GM19455 (cell line): ENCODE measurements around the gene CACNA1C.
"Not testable (repeated sequence)": the region's sequence is repeated elsewhere in the genome, so short reads cannot be mapped to it uniquely, and the experiment has no call there.

Source experiments
- ATAC-seq: cut with Tn5 transposase; IDR thresholded peaks from one replicate; pipeline ENCODE4 v1.9.1; 2021; ENCODE audit not compliant: unreplicated experiment

The CACNA1C gene

DNA sequence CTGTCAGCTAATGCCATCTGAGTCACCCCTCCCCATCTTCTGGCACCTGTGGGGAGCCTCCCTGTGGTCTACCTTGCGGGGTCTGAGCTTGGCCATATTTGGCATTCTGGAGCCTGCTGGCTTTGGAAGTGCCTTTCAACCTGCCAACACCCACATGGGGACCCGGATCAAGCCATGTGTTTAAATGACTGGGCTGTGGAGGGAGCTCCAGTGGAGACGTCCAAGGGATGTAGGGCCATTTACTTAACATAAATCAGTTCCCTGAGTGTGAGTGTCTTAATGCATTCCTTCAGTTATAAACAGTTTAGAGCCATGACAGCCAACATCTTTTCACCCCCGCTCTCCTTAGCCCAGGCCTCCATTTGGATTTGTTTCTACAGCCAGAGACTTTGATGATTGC, 22.0 kb downstream of the CACNA1C start:
- no peak for ATAC-seq

DNA sequence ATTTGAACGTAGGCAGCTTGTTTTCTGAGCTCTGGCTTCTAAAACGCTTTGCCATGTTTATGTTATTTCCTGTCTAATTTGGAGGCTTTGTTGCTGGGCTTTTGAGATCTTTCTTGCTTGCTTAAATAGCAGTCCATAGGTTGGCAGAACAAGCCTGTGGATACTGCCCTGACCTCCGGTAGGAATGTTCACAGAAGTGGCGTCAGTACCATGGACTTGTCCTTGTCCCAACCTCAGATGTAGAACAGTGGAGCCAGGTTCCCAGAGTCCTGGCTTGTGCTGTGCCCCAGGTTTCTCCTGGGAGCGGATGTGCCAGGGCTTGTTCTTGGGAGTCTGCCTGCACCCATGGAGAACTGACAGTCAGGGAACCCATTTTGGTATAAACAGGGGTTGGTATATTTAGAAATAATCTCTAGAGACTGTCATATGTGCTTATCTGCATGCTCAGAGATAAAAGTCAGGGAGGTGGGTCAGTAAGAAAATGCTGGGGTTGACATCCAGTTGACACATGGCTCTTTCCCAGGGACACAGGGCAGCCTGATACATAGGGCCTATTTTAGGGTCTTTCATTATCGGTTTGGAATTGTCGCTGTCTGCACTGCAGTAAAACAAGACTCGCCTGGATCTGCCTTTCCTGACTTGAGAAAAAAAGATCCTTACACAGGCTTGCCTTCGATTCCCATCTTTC, 22.9 kb downstream of the CACNA1C start:
- no peak for ATAC-seq

DNA sequence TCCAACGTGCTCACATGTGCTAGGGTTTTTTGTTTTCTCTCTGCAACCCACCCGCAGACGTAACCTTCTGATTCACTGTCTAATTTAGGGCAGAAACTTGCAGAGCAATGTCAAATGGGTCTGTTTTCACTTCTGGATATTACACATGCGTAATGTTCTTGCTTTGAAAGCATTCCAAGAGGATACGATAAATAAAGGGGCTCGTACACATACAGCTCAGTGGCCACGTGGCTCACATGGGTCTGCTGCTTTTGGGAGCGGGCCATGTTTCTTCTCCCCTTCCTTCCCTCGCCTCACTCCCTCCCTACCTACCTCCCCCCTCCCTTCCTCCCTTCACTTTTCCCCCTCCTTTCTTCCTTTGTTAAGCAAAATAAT, 23.4 kb downstream of the CACNA1C start:
- ATAC-seq = no peak

DNA sequence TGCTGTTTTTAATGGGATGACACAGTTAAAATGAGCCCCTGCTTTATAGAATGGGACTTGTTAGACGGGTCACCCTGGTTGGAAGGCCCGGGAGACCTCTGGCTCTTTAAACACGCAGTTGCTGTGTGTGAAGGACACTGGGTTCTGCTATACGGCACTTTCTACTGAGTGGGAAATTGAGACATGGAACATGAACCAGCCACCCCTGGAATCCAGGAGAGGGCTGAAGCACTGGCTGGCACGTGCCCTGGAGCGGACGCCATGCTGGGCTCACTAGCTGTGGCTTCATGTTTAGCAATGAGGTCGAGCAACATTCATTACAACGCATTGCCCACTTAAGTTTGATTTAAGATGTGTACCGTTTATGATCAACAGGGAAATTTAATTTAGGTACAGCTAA, 23.9 kb downstream of the CACNA1C start:
- no peak for ATAC-seq

DNA sequence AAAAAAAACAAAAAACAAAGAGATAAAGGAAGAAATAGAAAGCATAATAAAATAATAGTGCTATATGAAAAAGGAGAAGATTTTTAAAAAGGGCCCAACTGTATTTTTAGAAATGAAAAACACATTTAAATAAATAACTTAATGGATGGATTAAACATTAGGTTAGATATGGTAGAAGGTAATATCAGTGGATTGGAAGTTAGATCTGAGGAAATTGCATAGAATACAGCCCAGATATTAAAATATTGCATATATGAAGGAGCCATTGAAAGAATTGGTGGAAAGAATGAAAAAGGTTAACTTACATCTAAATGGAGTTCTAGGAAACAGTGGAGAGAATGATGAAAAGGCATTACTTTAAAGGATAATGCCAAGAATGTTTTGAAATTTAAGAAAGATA, 27.8 kb downstream of the CACNA1C start:
- ATAC-seq = no peak

DNA sequence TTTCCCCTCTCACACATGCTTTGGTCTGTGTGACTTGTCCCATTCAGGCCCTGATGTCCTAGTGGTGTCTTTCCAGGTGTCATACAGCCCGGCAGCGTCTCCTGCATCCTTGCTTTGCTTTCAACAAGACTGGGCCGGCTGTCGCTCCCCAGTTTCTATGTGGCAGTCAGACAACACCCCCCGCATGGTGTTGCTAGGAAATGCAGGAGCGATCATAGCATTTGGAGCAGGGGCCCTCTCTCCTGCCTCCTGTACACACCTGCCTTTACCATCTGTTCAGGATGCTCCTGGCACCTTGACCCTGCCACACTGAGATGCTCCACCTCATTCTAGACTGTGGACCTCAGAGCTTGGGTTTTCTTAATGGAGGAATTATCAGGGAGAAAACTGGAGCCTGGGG, 29.5 kb downstream of the CACNA1C start:
- no peak for ATAC-seq

DNA sequence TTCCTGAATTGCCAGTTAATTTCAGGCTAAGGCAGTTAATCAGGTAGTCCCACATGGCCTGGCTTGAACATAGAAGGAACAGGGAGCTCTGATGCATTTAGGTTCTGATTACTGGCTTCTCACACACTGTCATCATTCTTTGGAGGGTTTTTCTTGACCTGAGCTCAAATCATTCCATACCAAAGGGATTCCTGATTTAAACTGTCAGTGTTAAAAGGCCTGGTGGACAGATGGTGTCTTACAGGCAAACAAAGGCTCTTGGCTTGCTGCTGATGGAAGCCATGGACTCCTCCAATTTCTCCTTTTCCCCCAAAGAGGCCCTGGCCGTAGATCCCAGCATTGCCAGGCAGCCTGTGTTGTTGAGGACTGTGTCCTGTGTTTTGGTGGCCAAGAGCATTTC, 30.2 kb downstream of the CACNA1C start:
- no peak for ATAC-seq

DNA sequence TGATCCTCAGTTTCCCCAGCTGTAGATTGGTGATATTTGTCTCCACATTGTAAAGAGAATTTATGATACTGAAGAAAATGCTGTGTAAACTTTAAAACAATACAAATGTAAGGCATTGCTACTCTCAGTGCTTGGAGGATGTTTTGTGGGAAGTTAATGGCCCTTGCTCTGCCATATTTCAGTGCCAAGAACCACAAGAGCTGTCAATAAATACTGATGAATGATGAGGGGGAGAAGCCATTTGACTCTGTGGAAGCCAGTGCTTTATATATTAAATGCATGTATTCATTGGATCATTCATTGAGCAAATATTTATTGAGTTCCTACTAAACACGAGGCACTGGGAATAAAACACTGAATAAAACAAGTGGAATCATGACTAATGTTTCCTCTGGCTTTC, 30.8 kb downstream of the CACNA1C start:
- ATAC-seq = no peak

DNA sequence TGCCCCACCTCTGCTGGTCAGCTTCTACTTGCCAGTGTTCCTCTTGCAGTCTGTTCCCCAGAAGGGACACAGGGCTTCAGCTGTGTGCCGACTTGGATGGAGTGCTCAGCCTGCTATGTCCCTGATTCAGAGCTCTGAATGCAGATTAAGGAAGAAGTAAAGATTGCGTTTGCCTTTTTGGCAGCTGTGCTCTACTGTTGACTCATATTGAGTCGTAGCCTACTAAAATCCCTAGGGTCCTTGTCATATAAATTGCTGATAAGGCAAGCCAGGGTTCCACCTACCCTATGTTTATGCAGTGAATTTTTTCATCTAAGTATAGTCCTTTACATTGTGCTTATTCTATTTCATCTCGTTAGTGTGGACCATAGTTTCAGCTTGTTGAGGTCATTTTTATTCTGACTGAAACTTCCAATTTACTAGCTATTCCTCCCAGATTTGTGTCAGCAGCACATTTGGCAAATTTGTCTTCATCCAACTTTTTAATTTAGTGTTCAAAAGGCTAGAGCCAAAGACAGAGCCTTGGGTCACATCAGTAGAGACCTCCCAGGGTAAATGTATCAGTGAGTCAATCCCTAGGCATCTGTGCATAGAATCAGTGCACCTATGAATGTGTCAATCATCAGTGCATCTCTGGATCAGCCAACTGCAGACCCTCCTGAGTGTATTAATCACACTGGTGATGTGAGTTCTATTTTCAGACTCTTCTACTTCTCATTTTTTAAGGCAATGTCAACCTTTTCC, 31.9 kb downstream of the CACNA1C start:
- ATAC-seq = no peak

DNA sequence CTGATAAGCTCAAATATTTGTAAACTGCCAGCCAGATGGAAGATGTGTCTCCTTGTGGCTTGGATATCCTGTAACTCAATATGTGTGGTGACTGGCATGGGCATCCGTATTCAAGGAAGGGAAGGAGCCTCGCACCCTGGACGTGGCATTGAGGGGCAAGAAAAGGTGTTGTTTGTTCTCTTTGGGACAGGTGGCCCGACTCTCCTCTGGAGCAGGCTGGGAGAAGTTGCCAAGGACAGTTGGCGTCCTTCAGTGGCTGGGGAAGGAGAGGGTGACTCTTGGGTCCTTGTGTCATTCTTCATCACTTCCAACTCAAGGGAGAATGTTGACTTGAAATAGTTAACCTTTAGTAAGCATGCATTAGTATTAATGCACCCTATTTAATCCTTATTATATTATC, 39.6 kb downstream of the CACNA1C start:
- no peak for ATAC-seq

DNA sequence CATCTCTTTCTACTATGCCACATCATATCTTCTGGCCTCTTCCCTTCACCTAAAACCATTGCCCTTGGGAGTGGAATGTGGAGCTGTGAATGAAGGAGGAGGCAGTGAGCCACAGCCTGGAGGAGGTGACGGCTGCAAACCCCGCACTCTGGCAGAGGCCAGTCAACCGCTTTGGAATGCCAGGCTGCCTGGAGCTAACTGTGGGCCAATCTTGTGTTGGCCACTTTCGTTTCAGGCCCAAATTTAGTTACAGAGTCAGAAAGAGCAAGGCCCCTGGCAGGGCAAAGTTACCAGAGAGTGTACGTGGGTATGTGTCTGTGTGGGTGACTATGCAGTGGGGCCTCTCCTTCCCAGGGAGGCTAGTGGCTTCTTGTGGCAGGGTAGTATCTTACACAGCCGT, 40.1 kb downstream of the CACNA1C start:
- ATAC-seq = no peak

DNA sequence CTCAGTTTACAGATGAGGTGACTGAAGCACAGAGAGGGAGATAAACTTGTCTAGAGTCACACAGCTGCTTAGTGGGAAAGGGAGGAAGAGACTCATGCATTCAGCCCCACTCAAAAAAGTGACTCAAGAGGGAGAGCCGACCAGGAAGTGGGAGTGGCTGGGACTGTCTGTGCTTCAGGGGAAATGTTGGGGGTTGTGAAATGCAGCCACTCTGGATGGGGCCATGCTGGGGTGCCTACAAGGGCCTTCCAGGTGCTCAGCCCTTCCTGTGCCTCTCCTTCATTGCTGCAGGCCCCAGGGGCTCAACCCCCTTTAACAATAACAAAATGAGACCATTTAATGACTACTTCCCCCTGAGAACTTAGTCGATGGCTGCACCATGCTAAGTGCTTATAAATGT, 41.8 kb downstream of the CACNA1C start:
- ATAC-seq = no peak

DNA sequence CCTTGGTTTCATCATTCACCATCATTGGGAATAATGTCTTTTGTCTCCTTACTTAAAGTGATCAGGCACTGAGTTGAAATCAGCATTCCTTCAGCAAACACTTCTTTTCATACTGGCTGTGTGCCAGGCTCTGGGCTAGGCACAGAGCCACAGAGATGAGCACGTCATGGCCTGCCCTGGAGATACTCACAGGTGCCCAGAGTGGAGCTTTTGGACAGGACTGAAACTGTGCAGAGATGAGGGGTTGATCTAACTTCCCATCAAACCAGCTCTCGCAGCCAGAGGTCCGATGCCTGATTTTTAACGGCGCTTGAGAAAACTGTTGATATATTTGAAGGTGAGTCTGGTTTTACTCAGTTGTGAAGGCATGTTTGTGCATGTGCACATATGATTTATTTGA, 43.1 kb downstream of the CACNA1C start:
- no peak for ATAC-seq

DNA sequence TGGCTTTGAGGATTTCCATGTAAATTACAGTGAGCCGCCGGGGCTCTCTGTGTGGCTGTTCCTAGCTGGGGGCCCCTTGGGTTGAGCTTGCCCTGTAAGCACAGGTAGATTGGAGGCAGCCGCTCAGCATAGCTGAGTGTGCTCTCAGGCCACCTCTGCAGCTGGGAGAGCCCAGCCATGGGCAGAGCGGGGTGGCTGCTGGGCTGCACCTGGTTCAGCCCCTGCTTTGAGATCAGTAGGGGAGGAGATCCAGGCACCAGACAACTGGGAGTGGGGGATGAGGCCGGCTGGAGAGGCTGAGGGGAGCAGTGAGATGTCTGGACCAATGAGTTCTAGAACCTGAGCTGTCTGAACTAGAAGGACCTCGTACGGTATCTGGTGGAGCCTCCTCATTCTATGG, 44.8 kb downstream of the CACNA1C start:
- ATAC-seq = no peak

DNA sequence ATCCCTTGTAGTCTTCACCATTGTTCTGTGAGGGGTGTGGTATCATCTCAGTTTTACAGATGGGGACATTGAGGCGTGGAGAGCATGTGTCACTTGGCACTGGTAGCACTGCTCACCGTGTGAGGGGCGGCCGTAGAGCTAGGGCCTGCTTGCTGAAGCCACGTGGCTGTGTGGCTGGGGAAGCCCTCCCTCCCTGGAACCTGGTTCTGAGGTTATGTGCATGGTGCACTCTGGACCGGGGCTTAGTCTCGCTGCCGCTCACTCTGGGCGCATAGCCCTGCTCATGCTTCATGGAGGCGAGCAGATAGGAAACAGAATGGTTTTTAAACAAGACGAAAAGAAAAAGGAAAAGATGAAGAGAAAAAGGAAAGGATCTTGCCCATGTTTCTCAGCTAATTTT, 46.1 kb downstream of the CACNA1C start:
- ATAC-seq = no peak

DNA sequence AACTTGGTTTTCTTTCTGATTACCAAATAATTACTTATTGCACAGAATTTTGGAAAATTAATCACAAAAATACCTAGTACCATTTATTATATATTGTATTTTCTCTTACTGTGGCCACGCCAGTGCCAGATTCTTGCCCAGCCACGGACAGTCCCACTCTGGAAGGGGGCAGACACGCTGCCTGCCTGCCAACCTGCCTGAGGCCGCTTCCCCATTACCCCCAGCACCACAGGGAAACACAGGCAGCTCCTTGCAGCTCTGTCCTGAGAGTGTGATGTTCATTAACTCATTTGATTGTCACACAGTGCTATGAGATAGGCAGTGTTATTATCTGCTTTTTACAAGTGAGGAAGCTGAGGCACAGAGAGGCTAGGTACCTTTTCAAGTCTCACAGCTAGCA, 46.8 kb downstream of the CACNA1C start:
- no peak for ATAC-seq

DNA sequence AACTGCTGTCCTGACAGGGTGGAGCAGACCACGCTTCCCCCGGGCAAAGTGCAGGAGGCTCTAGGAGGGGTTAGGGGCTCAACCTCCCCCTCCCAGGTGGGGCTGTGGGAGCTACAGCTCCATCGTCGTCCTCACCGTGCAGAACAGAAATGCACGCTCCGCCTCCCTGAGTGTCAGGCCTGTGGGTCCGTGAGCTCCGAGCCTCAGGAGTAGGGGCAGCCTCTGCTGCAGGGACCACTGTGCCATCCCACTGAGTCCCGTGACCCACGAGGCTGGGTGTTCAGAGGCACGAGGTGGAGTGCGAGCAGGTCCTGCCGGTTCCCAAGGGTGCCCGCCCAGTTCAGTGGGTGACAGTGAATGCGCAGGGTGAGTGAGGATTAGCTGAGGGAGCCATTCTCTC, 48.6 kb downstream of the CACNA1C start:
- ATAC-seq = no peak

DNA sequence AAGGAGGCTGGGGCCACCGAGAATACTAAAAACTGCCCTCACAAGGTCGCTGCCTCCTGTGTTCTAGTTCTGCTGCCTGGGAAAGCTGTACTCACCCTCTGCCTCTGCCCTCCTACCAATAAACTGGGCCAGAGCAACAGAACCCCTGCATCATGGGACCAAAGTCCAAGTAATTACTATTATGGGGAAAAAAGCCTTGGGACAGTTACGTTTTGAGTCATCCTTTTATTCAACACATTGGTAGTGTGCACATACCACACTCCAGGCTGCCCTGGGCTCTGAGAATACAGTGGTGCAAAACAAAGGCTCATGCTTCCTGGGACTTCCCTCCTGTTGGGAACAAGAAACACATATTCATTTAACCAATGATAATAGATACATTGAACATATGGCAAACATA, 49.0 kb downstream of the CACNA1C start:
- ATAC-seq = no peak

DNA sequence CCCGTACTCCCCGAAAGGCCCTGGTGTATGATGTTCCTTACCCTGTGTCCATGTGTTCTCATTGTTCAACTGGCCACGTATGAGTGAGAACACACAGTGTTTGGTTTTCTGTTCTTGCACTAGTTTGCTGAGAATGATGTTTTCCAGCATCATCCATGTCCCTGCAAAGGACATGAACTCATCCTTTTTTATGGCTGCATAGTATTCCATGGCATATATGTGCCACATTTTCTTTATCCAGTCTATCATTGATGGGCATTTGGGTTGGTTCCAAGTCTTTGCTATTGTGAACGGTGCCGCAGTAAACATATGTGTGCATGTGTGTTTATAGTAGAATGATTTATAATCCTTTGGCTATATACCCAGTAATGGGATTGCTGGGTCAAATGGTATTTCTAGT, 49.9 kb downstream of the CACNA1C start:
- not testable (repeated sequence) for ATAC-seq

DNA sequence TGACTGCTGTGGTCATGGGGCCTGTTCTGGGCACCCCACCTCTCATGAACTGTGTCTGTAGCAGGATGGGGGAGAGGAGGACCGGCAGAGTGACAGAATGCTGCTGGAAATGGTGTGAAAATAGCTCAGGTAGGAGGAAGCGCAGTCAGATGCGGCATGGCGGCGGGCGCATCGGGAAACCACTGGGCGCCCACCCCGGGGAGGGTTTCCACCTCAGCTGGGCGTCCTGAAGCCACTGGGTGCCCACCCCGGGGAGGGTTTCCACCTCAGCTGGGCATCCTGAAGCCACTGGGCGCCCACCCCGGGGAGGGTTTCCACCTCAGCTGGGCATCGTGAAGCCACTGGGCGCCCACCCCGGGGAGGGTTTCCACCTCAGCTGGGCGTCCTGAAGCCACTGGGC, 52.6 kb downstream of the CACNA1C start:
- ATAC-seq = not testable (repeated sequence)

DNA sequence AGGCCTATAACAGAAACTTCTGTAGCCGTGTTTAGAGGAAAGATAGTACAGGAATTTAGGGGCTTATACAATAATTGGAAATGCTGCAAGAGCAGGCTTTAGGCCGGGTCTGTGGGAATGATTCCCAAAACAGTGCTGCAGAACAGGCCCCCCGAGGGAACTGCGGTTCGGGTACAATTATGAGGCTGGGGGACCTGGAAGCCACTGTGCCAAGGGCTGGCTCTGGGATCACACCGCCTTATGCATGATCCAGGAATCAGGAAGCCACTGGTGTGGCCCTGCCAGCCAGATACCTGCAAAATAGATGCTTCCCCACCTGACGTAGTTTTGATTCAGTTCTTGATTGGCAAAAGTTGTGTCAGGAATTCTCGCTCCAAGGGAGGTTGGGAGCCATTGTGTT, 55.4 kb downstream of the CACNA1C start:
- ATAC-seq = no peak

DNA sequence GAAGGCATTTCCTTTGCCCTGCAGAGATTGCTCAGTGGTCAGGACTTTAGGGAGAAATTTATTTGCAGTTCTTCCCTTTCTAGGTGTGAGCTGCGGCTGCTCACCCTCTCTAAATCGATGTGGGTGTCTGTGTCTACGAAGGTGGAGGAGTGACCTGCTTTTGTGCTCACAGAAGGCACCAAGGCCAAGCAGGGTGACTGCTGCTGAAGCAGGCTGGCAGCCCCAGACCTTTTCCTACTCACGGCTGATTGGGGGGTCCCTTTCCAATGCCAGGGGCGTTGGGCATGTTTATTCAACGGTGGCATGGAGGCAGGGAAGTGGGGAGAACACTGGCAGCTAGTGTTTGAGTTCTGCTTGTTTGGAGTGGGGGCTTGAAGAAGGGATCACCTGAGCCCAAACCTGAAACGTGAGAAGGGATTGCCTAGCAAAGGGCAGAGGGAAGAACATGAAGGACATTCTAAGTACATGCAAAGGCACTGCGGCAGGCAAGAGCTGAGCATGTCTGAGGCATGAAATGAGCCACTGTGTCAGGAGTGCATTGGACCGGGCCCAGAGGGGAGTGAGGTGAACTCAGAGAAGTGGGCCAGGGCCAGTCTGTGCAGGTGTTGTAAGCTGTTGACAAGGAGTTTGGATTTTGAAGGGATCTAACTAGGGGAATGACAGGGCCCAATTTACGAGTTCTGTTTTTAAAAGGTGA, 56.3 kb downstream of the CACNA1C start:
- ATAC-seq = no peak
